Measurements from ENCODE around the gene SSBP3. TPM values are rescaled to one million over a fixed set of nuclear protein-coding genes. Genes with fewer than 3 reads are reported as not detected.
A peak's percentile ranks its signal among the peaks of the same experiment; 100 is the strongest.

Gene SSBP3
- total RNA-seq, 4 donors from 2014 or later: 32.0 to 70.2 (median 60.3) TPM

- Histone ChIP-seq H3K4me1 (peaks cover 3 to 100% (median 85%) of the 10 kb centered on the region in 4 donors), H3K27me3 (no peaks in the 10 kb centered on the region), H3K9me3 (no peaks in the 10 kb centered on the region), H3K4me3 (no peak overlapping the region), H3K27ac (peak overlapping the region in 2 of 4 donors; percentile 31 to 33), H3K36me3 (no peaks in the 10 kb centered on the region)
- WGBS, 2 donors: 67 to 71% methylated on average over 4 to 5 of the region's 5 CpGs
- DNase-seq (ENCODE audit: low spot score in 2 of 2): no peak
- TF ChIP-seq, protein P1, sequence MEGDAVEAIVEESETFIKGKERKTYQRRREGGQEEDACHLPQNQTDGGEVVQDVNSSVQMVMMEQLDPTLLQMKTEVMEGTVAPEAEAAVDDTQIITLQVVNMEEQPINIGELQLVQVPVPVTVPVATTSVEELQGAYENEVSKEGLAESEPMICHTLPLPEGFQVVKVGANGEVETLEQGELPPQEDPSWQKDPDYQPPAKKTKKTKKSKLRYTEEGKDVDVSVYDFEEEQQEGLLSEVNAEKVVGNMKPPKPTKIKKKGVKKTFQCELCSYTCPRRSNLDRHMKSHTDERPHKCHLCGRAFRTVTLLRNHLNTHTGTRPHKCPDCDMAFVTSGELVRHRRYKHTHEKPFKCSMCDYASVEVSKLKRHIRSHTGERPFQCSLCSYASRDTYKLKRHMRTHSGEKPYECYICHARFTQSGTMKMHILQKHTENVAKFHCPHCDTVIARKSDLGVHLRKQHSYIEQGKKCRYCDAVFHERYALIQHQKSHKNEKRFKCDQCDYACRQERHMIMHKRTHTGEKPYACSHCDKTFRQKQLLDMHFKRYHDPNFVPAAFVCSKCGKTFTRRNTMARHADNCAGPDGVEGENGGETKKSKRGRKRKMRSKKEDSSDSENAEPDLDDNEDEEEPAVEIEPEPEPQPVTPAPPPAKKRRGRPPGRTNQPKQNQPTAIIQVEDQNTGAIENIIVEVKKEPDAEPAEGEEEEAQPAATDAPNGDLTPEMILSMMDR (IDR thresholded peaks at IDR 0.05): no peak
- no peak for TF ChIP-seq POLR2A (IDR thresholded peaks at IDR 0.05)
- no peak for TF ChIP-seq EP300 (IDR thresholded peaks at IDR 0.05)
These were observed 76.7 kb downstream of the SSBP3 start for GRCh38 chr1:54329312-54330003.

GRCh38 chr1:54328066-54328636, 78.0 kb downstream of the SSBP3 start:
- Histone ChIP-seq H3K9me3 (no peaks in the 10 kb centered on the region), H3K4me1 (peaks cover 3 to 100% (median 86%) of the 10 kb centered on the region in 4 donors), H3K27ac (peak overlapping the region in 3 of 4 donors; percentile 25 to 75 (median 66)), H3K36me3 (no peaks in the 10 kb centered on the region), H3K27me3 (no peaks in the 10 kb centered on the region), H3K4me3 (no peak overlapping the region)
- 73 to 75% methylated on average over 12 of the region's 12 CpGs for WGBS, 2 donors
- DNase-seq (ENCODE audit: low spot score in 2 of 2): no peak
- TF ChIP-seq POLR2A (IDR thresholded peaks at IDR 0.05) (no peak), EP300 (IDR thresholded peaks at IDR 0.05) (no peak)
- TF ChIP-seq, protein P1 (IDR thresholded peaks at IDR 0.05): no peak

DNA sequence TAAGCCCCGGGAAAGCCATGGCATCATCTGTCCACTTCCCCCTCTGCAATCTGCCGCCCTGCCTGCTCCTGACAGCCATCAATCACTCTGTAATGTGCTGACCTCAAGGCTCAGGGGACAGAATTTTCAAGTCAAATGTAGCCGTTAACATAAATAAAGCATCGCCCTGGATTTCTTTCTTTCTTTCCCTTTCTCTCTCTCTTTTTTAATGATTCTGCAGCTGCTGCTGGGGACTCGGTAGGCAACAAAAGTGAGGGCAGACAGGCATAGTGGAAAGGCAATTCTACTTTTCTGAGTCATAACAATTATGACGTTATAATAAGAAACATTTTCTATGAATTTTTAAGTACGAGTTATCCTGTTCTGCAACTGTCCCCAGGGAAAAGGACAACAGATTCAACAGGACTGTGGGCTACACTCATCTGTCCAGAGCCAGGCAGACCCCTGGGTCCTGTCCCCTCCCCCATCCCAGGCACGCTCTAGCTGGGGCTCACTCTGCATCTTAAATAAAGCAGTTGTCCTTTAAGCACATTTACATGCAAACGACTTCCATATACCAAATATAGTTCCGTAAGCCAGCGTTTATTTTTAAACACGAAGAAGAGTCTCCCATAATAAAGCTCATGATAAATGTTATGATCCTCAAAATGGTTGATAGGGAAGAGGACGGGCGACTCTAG, 78.7 kb downstream of the SSBP3 start:
- Histone ChIP-seq H3K27me3 (no peaks in the 10 kb centered on the region), H3K9me3 (no peaks in the 10 kb centered on the region), H3K36me3 (no peaks in the 10 kb centered on the region), H3K4me3 (no peak overlapping the region), H3K4me1 (peaks cover 3 to 100% (median 84%) of the 10 kb centered on the region in 4 donors), H3K27ac (peak overlapping the region in 3 of 4 donors; percentile 25 to 75 (median 66))
- 32 to 48% methylated on average over 13 to 14 of the region's 14 CpGs for WGBS, 2 donors
- DNase-seq (ENCODE audit: low spot score in 2 of 2): no peak
- TF ChIP-seq EP300 (IDR thresholded peaks at IDR 0.05) (no peak), POLR2A (IDR thresholded peaks at IDR 0.05) (no peak)
- TF ChIP-seq, protein P1 (IDR thresholded peaks at IDR 0.05): no peak

DNA sequence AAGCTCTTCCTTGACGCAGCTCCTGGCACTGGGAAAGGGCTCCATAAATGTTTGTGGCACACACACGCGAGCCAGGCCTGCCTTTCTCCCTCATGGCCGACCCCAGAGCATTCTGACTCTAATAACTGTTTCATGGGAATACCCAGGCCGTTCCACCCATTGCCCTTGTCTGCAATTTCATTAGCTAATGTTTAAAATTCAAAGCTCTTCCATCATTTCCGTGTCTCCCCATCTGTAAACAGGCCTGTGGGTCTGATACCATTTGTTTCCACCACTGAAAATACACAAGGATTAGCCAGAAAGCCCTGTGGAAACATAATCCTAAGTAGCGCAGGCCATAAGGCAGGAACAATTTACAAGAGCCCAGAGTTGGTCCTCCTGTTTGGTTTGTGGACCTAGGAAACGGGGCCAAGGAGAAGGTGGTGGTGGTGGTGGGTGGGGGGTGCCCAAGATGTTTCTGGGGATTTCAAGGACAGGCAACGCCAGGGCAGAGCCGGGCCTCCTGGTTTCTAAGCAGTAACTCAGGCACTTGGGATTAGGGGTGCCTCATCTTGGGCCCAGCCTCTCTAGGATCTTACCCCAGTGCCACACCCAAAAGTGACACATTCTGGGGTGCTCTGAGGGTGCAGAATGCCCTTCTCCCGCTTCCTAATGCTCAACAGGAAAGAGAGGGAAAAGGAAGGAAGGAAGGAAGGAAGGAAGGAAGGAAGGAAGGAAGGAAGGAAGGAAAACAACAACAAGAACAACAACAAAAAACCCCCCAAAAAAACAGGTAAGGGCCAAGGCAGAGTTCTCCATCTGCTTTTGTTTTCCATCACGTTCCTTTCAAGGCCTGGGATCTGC, 79.4 kb downstream of the SSBP3 start:
- TF ChIP-seq, protein P1 (IDR thresholded peaks at IDR 0.05): no peak
- no peak for TF ChIP-seq POLR2A (IDR thresholded peaks at IDR 0.05)
- no peak for TF ChIP-seq EP300 (IDR thresholded peaks at IDR 0.05)
- Histone ChIP-seq H3K9me3 (no peaks in the 10 kb centered on the region), H3K4me1 (peaks cover 3 to 95% (median 78%) of the 10 kb centered on the region in 4 donors), H3K27me3 (no peaks in the 10 kb centered on the region), H3K27ac (peak overlapping the region in 3 of 4 donors; percentile 25 to 75 (median 66)), H3K4me3 (no peak overlapping the region), H3K36me3 (no peaks in the 10 kb centered on the region)
- 56 to 59% methylated on average over 12 of the region's 12 CpGs for WGBS, 2 donors
- DNase-seq (ENCODE audit: low spot score in 2 of 2): no peak

Data from tibial nerve (tissue), 4 donors.